ENCODE measurements around the gene ATRN.

ATRN gene

DNA sequence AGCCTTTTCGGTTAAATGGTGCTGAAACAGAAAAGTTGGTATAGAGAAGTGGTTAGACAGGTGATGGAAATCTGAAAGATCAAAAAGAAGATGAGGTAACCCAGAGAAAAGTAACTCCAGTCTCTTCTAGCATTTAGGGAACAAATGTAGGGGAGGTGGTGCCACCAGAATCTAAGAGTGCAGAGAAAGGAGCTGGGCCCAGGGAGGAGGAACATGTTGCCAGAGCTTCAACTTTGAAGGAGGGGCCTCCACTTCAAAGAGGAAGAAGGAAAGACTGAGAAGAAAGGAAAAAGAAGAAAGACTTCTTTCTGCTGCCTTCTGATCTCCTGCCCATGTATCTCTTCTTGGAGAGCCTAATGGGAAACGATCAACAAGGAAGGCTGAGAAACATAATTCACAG lies 23.5 kb upstream of the ATRN start:
- TF ChIP-seq EZH2 (IDR thresholded peaks at IDR 0.05; ENCODE audit: borderline replicate concordance, low read length) = no peak
- TF ChIP-seq, protein P1, sequence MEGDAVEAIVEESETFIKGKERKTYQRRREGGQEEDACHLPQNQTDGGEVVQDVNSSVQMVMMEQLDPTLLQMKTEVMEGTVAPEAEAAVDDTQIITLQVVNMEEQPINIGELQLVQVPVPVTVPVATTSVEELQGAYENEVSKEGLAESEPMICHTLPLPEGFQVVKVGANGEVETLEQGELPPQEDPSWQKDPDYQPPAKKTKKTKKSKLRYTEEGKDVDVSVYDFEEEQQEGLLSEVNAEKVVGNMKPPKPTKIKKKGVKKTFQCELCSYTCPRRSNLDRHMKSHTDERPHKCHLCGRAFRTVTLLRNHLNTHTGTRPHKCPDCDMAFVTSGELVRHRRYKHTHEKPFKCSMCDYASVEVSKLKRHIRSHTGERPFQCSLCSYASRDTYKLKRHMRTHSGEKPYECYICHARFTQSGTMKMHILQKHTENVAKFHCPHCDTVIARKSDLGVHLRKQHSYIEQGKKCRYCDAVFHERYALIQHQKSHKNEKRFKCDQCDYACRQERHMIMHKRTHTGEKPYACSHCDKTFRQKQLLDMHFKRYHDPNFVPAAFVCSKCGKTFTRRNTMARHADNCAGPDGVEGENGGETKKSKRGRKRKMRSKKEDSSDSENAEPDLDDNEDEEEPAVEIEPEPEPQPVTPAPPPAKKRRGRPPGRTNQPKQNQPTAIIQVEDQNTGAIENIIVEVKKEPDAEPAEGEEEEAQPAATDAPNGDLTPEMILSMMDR (IDR thresholded peaks at IDR 0.05; ENCODE audit: low read length) = no peak
- H3K4me3 ChIP-seq (ENCODE audit: low read depth, low read length, poor library complexity, severe bottlenecking) = no peak overlapping the region
- H3K9ac ChIP-seq (ENCODE audit: low read length) = no peak overlapping the region
- no peak overlapping the region for H2AFZ ChIP-seq (ENCODE audit: low read length)
- no peaks in the 10 kb centered on the region for H3K36me3 ChIP-seq (ENCODE audit: insufficient read depth, low read length)
- H3K4me2 ChIP-seq (ENCODE audit: low read length) = no peak overlapping the region
- no peaks in the 10 kb centered on the region for H3K4me1 ChIP-seq (ENCODE audit: insufficient read depth, low read length, severe bottlenecking)
- H3K27ac ChIP-seq (ENCODE audit: low read depth, low read length, poor library complexity, severe bottlenecking) = no peak overlapping the region
- no peaks in the 10 kb centered on the region for H4K20me1 ChIP-seq (ENCODE audit: insufficient read depth, low read length)
- H3K9me3 ChIP-seq (ENCODE audit: low read length) = no peaks in the 10 kb centered on the region
- no peaks in the 10 kb centered on the region for H3F3A ChIP-seq (ENCODE audit: insufficient read depth, low read length)
- H3K27me3 ChIP-seq (ENCODE audit: insufficient read depth, low read length) = no peaks in the 10 kb centered on the region; the same call in 1 of the 2 replicates
- no peaks in the 10 kb centered on the region for H3K79me2 ChIP-seq (ENCODE audit: insufficient read depth, low read length)
- H3K9me2 ChIP-seq (ENCODE audit: low read depth, low read length) = no peaks in the 10 kb centered on the region

DNA sequence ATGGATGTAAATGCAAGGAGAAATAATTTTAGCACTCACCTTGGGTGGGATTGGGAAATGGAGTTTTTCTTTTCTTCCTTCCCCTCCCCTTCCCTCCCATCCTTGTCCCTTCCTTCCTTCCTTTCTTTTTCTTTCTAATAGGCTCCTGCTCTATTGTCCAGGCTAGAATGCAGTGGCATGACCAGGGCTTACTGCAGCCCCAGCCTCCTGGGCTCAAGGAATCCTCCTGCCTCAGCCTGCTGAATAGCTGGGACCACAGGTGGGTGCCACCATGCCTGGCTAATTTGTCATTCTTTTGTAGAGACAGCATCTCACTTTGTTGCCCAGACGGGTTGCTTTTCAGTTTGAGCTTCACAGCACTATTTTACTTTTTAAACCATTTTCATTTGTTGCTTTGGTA lies 21.5 kb upstream of the ATRN start:
- Histone ChIP-seq H2AFZ (ENCODE audit: low read length) (no peak overlapping the region), H3K27me3 (ENCODE audit: insufficient read depth, low read length) (no peaks in the 10 kb centered on the region; the same call in 1 of the 2 replicates), H3K79me2 (ENCODE audit: insufficient read depth, low read length) (no peaks in the 10 kb centered on the region), H4K20me1 (ENCODE audit: insufficient read depth, low read length) (no peaks in the 10 kb centered on the region), H3K4me1 (ENCODE audit: insufficient read depth, low read length, severe bottlenecking) (no peaks in the 10 kb centered on the region), H3K27ac (ENCODE audit: low read depth, low read length, poor library complexity, severe bottlenecking) (no peak overlapping the region), H3K36me3 (ENCODE audit: insufficient read depth, low read length) (no peaks in the 10 kb centered on the region), H3K9ac (ENCODE audit: low read length) (no peak overlapping the region), H3F3A (ENCODE audit: insufficient read depth, low read length) (no peaks in the 10 kb centered on the region), H3K9me2 (ENCODE audit: low read depth, low read length) (no peaks in the 10 kb centered on the region), H3K4me2 (ENCODE audit: low read length) (no peak overlapping the region), H3K4me3 (ENCODE audit: low read depth, low read length, poor library complexity, severe bottlenecking) (no peak overlapping the region), H3K9me3 (ENCODE audit: low read length) (no peaks in the 10 kb centered on the region)
- TF ChIP-seq, protein P1 (IDR thresholded peaks at IDR 0.05; ENCODE audit: low read length) = no peak
- TF ChIP-seq EZH2 (IDR thresholded peaks at IDR 0.05; ENCODE audit: borderline replicate concordance, low read length) = no peak

DNA sequence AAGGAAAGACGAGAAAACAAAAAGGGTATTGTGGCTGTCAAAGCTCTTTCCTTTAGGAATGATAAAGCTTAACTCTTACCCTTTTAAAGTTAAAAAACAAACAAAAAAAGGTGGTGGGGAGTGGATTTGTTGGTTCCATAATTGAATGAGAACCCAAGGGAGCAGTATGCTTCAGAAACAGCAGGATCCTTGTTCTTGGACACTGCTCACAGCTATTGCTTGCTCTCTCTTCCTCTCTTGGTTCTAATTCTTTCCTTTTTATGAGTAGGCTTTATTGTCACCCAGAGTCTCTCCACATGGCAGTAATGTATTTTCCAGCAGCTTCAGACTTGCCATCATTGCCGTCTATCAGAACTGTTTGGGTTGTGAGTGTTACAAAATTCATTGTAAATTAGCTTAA lies 18.7 kb upstream of the ATRN start:
- Histone ChIP-seq H3K9me2 (ENCODE audit: low read depth, low read length) (no peaks in the 10 kb centered on the region), H3K9me3 (ENCODE audit: low read length) (no peaks in the 10 kb centered on the region), H3K27ac (ENCODE audit: low read depth, low read length, poor library complexity, severe bottlenecking) (no peak overlapping the region), H2AFZ (ENCODE audit: low read length) (no peak overlapping the region), H3F3A (ENCODE audit: insufficient read depth, low read length) (no peaks in the 10 kb centered on the region), H3K4me3 (ENCODE audit: low read depth, low read length, poor library complexity, severe bottlenecking) (no peak overlapping the region), H3K9ac (ENCODE audit: low read length) (no peak overlapping the region), H3K27me3 (ENCODE audit: insufficient read depth, low read length) (no peaks in the 10 kb centered on the region; the same call in 1 of the 2 replicates), H3K4me2 (ENCODE audit: low read length) (no peak overlapping the region), H3K36me3 (ENCODE audit: insufficient read depth, low read length) (no peaks in the 10 kb centered on the region), H4K20me1 (ENCODE audit: insufficient read depth, low read length) (no peaks in the 10 kb centered on the region), H3K79me2 (ENCODE audit: insufficient read depth, low read length) (no peaks in the 10 kb centered on the region), H3K4me1 (ENCODE audit: insufficient read depth, low read length, severe bottlenecking) (no peaks in the 10 kb centered on the region)
- TF ChIP-seq, protein P1 (IDR thresholded peaks at IDR 0.05; ENCODE audit: low read length) = no peak
- no peak for TF ChIP-seq EZH2 (IDR thresholded peaks at IDR 0.05; ENCODE audit: borderline replicate concordance, low read length)

All from OCI-LY1 (cell line).